NOMO-1 treated with DMSO at 0.1 percent for 48 hours (cell line): ENCODE measurements around the gene AGAP1.

Source experiments
- DNase-seq: peaks from one replicate; lab custom pipeline; 2025; ENCODE audit not compliant: unreplicated experiment; lab: John Stamatoyannopoulos, UW

AGAP1 gene

DNA sequence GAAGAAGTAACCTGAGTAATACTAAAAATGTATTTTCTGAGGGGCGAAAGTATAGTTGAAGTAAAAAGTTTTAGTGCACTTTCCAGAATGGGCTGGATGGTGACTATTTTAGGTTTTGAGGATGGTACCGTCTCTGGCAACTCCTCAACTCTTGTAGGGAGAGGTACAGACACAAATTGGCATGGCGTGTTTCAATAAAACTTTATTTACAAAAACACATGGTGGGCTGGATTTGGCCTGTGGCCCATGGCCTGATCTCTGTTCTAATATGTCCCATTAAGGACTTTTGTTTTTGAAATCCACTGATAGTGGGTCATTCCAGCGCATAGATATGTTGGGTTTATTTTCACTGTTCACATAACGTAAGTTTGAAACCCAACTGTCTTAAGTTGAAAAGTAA, 132.8 kb downstream of the AGAP1 start:
- no peak for DNase-seq

DNA sequence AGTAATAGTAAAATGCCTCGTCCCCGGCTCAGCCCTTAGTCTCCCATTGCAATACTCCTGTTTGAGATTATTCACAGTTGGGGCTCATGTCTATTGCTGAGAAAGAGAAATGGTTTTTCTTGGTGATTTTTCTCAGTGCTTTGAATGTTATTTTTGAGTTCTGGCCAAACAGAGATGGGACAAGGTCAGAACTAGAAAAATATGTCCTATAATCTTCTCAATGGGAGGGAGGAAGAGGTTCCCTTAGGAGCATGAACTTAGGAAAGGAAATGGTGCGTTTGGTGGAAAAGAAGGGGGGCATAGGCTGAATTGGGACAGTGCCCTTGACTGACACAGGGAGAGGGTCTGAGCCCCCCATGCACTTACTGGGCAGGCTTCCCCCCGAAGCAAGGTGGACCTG, 133.8 kb downstream of the AGAP1 start:
- DNase-seq: no peak

DNA sequence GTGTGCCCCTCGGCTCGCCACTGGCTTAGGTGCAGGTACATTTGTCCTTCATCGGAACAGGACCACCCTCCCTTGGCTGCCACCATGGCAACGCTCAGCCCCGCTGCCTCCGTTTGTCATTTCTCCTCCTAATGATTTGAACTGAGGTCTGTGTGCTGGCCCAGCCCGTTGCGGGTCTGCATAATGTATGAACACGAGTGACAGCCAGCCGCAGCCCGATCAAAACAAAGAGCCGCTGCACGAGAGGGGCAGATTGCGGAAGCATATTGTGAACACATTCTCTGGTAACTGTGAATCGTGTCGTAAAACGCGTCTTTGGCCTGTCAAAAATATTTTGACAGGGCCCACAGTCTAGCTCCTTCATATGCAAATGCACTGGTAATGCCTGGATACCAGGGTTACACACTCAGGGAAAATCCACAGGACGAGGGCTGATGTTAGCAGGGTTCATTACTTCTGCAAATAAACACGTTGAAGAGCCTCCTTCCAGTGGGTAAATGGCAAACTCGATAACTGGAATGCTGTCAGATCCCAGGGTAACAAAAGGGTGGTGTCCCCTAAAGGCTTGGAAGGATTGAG, 137.0 kb downstream of the AGAP1 start:
- DNase-seq: no peak

DNA sequence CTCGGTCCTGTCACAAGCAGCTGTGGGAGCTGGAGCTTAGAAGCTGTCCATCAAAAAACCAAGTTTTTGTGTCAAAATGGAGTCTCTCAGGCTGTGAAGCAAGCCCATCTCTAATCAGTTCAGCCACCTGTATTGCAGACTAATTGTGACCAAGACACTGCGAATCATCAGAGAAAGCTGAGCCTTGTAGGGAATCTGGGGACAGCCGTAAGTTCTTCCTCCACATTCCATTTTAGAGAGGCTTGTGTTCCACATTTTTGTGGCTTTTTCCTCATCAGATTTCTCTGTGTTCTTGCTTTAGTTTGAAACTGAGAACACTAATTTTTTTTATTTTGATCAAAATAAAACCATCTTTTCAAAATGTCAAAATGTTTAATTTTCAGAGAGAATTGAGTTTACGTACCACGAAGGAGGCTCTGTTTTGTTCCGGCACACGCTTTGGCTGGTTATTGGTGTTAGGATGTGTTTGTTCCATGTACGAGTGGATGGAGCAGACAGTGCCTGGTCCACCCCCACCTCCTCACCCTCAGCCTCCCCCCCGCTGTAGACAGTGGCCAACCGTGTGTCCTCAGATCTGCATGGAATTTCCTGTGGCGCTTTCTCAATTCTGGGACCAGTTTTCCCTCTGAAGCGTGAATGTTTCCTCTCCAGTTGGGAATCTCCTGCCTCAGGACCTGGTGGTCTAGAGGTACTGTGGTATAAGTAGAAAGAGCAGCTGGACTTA, 140.8 kb downstream of the AGAP1 start:
- no peak for DNase-seq

DNA sequence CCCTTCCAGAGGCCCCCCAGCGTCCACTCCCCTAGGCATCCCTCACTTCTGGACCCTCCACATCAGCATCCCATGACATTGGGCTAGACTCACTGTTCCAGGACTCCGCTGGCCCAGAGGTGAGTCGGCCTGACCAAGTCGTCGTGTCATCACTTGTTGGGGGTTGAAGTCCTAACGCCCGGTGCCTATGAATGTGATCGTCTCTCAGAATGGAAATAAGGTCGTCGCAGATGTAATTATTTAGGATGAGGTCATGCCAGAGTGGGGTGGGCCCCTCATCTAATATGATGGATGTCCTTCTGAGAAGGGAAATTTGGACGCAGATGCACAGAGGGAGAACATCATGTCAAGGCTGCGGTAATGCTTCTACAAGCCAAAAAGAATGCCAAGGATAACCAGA, 142.7 kb downstream of the AGAP1 start:
- no peak for DNase-seq

DNA sequence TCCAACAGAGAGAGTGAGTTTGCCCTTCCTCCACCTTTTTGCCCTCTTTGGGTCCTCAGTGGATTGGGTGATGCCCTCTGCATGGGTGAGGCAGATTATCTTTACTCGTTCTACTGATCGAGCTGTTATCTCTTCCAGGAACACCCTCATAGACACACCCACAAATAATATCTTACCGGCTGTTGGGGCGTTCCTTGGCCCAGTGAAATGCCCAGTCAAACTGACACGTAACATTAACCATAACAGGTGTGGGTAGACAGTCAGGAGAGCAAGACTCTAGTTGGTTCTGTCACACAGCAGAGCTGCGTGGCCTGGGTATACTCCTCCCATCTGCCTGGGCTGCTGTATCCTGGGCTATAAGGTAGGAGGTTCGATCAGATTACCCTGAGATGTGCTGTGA, 144.1 kb downstream of the AGAP1 start:
- DNase-seq: no peak

DNA sequence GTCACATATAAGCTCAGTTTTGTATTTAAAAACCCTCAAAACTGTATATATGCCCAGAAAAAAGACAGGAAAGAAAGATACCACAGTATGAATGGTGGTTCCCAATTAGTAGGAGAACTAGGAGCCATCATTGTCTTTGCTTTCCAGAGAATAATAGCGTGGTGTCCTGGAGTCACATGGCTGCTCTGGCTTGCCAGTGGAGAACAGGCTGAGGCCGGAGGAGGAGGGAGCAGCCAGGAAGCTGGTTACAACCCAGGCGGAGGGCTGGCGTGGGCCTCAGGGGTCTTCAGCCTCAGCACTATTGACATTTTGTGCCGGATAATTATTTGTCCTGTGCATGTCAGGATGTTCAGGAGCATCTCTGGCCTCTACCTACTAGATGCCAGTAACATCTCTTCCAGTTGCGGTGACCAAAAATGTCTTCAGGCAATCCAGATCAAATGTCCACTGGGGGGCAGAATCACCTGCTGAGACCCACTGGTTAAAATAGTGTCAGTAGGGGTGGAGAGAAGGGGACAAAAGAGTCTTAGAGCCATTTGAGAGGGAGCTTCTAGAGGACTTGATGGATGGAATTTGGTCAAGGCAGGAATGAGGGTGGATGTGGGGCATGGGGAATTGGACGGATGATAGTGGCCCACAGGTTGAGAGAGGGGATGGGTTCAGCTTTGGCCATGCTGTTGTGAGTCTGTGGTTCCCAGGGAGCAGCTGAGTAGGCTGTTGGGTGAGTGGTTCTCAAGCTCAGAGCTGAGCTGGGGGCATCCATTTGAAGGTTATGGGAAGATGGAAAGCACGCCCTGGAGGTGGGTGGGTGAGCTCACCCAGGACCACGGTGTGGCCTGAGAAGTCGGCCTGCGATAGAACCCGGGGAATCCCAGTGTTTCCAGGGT, 144.9 kb downstream of the AGAP1 start:
- DNase-seq: no peak

DNA sequence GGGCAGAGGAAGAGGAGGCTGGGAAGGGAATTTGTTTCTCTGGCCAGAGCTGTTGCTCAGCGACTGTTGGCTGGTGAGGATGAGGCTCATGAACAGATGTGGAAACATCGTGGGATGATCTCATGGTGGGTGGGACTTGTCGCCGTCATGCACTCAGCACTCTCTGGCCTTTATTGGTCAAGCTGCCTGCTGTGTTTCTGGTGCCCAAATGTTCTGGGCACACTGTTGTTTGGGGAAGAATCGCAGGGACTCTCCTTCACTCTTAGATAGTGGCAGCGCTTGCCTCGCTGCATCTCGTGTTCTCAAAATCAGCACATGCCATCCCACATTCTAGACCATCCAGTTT, 145.6 kb downstream of the AGAP1 start:
- no peak for DNase-seq

DNA sequence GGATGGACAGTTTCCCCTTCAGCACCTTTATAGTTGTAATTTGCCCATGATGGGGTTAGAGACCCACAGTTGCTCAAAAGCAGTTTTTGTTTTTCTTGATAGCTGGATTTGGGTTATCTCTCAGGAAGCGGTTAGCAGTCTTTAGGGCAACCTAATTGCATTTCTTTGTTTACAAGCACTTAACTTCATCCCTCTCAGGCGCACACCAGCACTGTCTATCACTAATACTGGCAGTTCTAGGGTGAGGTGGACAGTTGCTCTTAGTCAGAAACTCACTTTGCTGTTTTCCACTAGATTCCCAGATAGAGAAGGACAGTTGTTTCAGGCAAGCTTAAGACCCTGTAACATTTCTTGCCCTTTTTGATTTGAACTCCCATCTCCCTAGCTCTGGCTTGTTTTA, 146.0 kb downstream of the AGAP1 start:
- no peak for DNase-seq

DNA sequence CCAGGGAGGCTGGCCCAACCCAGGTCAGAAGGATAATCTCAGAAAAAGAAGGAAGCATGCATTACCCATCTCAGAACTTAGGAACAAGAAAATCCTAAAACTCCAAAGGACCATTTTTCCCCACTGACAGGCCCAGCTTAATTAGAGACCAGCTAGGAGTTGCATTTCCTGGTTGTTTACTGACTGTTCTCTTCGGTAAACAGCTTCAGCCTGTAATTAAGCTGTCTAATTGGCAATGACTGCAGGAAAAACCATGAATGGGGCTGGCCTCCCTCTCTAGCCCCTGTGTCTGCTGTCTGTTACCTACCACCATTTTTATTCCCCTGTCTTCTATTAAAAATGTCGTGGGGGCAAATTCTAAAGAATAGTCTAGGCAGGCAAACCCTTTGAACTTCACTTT, 146.5 kb downstream of the AGAP1 start:
- DNase-seq: no peak

DNA sequence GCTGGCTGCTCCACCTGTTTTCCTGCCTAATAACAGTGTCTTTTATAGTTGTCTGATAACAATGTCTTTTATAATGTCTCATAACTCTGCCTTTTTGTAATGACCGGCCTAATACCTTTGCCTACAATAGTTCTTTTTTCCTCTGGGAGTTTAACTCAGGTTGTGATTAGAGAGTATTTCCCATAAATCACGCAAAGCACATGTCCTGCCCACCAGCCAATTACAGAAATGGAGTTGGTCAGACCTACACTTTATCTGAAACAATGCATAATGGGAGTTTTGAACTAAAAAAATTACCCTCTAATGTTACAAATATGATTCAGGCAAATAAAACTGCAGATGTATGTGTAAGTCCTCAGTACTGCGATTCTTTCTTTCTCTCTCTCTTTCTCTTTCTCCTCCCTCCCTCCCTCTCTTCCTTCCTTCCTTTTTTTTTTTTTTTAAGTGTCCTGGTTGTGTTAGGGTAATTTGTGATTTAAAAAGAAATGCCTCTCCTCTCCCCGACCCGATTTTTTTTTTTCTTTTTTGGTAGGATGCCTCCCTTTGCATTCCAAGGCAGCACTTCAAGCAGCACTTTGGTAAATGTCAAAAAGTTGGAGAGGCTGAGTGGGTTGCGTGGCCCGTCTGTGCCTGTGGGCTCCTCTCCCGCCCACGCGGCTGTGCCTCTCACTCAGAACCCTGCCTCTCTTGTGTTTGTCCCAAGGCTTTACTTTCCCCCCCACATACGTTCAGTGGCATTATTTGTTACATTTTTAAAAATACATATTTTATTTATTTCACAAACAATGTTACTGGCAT, 147.3 kb downstream of the AGAP1 start:
- no peak for DNase-seq

DNA sequence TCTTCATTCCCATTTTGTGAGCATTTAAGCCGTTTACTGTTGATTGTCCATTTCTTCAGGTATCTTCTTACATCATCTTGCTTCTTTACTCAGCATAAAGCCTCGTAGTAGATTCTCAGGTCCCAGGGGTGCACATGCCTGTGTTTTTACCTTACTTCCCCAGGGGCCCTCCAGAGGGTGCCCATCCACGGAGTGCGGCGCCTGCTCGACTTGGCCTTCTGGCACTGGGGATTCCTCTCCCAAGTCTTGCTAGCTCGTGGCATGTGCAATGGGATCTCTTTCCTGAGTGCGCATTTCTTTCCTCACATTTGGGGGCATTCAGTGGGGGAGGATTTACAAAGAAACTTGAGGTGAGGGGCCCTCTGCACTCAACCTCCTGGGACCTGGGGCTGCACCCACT, 148.1 kb downstream of the AGAP1 start:
- no peak for DNase-seq

DNA sequence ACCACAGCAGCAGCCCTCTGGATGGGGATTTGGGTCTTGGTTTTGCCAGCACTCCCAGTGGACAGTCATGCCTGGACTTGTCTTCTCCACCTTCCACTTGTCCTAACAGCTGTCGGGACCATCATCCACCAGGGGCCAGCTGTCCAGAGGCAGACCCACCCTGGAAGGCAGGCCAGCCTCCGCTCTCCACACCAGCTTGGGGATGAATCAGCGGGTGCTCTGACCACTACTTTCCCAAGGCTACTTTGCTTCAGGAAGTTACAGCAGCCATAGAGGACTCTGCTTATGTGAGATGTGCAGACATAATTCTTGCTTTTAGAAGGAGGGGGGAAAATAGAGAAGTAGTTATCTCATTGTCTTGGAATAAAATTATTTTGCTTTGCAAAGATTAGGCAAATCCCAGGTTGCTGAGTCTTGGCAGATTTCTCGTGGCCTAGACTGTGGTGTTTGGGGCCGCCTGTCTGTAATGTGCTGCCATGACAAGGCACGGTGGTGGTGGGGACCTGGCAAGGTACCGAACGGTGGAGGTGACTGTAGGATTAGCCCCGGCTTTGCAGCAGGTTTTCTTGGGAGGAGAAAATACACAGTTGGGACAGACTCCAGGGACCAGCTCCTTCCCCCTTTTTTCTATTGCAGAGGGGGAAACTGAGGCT, 148.7 kb downstream of the AGAP1 start:
- no peak for DNase-seq

DNA sequence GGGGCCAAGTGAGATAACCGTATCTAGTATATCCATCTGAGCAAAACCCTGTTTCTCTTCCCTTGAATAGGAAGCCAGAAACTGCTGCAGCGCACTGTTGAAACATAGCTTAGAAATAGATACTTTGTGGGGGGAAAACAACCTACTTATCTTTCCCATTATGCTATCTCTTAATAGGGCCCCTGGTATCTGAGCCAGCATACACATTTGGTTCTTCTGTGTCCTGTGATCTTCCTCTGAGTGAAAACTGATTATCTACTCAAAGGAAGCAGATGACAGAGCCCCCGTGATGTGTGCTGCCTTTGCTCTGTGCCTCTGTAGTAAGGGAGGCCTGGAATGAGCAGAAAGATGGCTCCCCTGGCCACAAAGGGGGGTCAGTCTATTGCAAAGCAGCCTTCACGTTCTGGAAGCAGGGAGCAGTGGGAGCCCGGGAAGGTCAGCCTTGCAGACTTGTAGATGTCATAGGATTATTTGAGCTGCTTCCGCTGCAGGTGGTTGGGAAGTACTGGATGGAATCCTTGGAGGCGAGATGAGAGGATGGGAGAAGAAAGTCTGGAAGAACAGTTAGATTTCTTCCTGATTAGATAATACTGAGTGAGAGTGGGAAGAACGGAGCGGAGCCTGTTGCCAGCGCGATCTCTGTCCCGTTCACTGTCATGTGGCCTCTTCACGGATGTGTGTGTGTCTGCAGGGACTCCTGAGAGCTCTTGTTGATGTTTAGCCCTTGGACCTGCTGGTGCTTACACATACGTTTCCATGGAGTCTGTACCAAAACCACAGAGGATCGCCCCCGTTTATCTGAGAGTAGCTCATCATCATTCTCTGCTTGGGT, 150.1 kb downstream of the AGAP1 start:
- DNase-seq: no peak

DNA sequence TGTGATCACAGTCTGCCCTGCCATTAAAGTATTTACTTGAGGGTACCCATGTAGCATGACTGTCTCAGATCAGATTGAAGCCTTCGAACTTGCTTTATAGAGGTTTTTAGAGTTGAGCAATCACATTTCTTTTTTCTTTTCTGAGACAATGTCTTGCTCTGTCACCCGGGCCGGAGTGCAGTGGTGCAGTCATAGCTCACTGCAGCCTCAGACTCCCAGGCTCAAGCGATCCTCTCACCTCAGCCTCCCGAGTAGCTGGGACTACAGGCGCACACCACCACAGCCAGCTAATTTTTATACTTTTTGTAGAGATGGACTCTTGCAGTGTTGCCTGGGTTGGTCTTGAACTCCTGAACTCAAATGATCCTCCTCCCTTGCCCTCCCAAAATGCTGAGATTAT, 153.4 kb downstream of the AGAP1 start:
- DNase-seq: no peak

DNA sequence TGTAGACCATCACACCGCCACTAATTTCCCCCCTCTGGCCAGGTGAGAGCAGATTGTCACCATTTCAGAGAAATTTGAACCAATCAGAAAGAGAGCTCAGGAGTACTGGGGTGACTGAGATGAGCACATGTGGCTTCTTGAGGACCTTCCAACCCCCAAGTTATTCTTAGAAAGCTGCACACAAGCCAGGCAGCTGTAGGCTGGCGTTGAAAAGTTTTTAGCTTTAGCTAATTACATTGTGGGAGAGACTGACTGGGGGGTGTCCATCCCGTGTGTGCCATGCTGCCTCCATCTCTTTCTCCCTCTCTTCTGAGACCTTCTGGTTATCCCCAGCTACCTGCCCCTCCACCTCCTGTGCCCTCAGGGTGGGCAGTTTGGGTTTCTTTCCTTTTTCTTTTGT, 154.0 kb downstream of the AGAP1 start:
- no peak for DNase-seq

DNA sequence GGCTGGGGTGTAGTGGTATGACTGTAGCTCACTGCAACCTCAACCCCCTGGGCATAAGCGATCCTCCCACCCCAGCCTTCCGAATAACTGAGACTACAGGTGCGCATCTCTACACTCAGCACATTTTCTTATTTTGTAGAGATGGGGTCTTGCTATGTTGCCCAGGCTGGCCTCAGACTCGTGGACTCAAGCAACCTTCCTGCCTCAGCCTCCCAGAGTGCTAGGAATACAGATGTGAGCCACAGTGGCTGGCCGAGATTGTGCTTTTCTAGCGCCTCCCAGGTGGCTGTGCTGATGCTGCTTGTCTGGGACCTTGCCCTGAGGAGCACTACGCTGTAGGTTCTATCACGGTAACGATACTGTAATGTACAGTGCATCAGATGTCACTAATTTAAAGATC, 155.6 kb downstream of the AGAP1 start:
- no peak for DNase-seq

DNA sequence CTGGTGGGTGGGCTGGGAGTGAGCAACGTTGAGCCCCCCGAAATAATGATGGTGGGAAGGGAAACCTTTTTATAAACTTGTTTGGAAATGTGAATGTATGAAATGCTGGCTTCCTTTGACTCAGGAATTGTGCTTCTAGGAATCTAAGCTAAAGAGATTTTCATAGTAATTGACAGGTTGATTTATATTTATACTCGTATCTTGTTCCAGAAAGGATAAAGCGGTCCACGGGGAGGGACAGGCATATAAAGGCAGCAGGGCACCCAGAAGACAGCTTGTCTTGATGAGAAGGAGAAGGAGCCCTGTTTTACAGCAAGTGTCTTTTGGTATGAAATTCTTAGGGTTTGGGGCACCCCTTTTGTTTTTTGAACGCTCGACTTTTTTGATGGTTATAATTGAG, 157.8 kb downstream of the AGAP1 start:
- no peak for DNase-seq

DNA sequence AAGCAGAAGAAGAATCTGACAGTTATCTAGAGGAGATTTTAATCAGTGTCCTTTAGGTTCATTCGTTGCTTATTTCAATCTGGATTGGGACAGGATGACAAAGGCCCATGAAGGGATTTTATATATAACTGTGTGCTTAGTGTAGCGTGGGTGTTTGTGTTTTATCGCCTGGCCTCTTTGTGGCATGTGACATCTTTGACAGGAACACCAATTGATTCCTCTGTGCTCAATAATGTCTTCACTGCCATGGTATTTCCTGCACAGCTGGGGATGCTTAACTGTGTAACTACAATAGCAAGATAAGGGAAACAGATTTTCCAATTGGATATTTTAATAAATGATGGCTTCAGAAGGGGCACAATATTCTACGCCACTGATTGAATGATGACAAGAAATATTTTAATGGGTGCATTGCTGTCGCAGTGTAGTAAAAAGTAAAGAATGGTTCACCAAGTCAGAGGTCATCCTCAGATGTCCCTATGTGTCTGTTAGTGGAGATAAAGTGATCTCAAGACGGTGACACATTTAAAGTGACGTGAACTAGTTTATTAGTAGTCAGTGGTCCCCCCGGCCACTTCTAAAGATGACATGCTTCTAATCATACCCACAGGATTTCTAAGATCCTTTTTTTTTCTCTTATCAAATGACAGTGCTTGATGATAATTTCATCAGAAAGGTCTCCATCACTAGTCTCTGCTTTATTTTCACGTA, 160.4 kb downstream of the AGAP1 start:
- DNase-seq: no peak
